NOMO-1 (cell line): ENCODE measurements around the gene RGS17.

Experiments used
- DNase-seq, 2 experiments: peaks; one replicate each; lab custom pipeline; 2025; ENCODE audit not compliant: unreplicated experiment in 2 of 2; lab: John Stamatoyannopoulos, UW

RGS17 gene

GRCh38 chr6:152959333-152959732 is 171.7 kb downstream of the RGS17 start:
- DNase-seq: no peak

GRCh38 chr6:152957796-152958195 is 173.3 kb downstream of the RGS17 start:
- no peak for DNase-seq
